HCT116 (cell line): ENCODE measurements around the gene TCP1. TPM values are rescaled to one million over a fixed set of nuclear protein-coding genes. Genes with fewer than 3 reads are reported as not detected.

Source experiments
- ATAC-seq: fragments of 200-7000 bp; cut with Tn5 transposase; 2 replicates; pipeline ENCODE4 v1.9.1; 2020; ENCODE audit warnings: mild to moderate bottlenecking, moderate library complexity
- Bru-seq: library from RNA; stranded (reverse); fragments of 400-500 nt; gene quantifications from one replicate; lab custom pipeline; 2021; lab: Mats Ljungman, UMichigan
- BruChase-seq, 2 experiments: library from RNA; stranded (reverse); fragments of 400-500 nt; gene quantifications; one replicate each; lab custom pipeline; 2021; lab: Mats Ljungman, UMichigan
- BruUV-seq: library from RNA; stranded (reverse); fragments of 400-500 nt; replicated peaks from 2 replicates; lab custom pipeline; 2021; lab: Mats Ljungman, UMichigan
- CTCF ChIA-PET: fragments of 300-600 bp; sonication (Branson Sonifier 250); formaldehyde crosslinking; loops from one replicate; lab custom pipeline; 2021; ENCODE audit warnings: antibody characterized with exemption; lab: Charles Lee
- POLR2A ChIA-PET: fragments of 300-600, 350-600 bp; sonication (Branson Sonifier 250); formaldehyde crosslinking; loops from one replicate; lab custom pipeline; 2021; ENCODE audit warnings: antibody characterized with exemption; lab: Charles Lee
- RAD21 ChIA-PET, 2 experiments: fragments of 300-600 bp; sonication (Branson Sonifier 250); formaldehyde crosslinking; loops; one replicate each; lab custom pipeline; 2023; ENCODE audit warnings: low total read pairs in 2 of 2; ENCODE audit not compliant: uncharacterized antibody in 2 of 2, unreplicated experiment in 2 of 2, low non-redundant PET in 1 of 2; lab: Charles Lee
- DNase-seq: peaks from one replicate; pipeline ENCODE4 v3.0.0-alpha.2; 2010; ENCODE audit warnings: low read depth, low spot score
- H2AFZ ChIP-seq: fragments of 200-600 bp; shearing (Covaris generic), sonication (generic); 2 replicates; pipeline ENCODE4 v1.6.1; 2017; ENCODE audit warnings: low read depth, mixed run types, mixed read lengths, antibody characterized with exemption, low read length; ENCODE audit not compliant: poor library complexity, severe bottlenecking
- H3K27ac ChIP-seq: 2 replicates; pipeline ENCODE4 v1.5.1; 2012; ENCODE audit warnings: low read depth, low read length
- H3K27me3 ChIP-seq: fragments of 200-600 bp; sonication (generic); 2 replicates; pipeline ENCODE4 v1.6.1; 2016; ENCODE audit warnings: mixed run types, low read length, mixed read lengths; ENCODE audit not compliant: insufficient read depth
- H3K36me3 ChIP-seq, 2 experiments: fragments of 200-500 bp in 1 of 2; fragments of 200-600 bp in 1 of 2; sonication (Bioruptor generic) in 1 of 2; sonication (generic) in 1 of 2; 2 replicates each; pipeline versions ENCODE4 v1.5.1 to v1.6.1; 2014 to 2016; ENCODE audit warnings: low read length in 2 of 2, inconsistent platforms in 1 of 2, mixed read lengths in 1 of 2, mixed run types in 1 of 2; ENCODE audit not compliant: insufficient read depth in 2 of 2, control insufficient read depth in 1 of 2
- H3K4me1 ChIP-seq, 2 experiments: fragments of 200-600 bp in 1 of 2; sonication (generic) in 1 of 2; 2 replicates each; pipeline versions ENCODE4 v1.5.1 to v1.6.1; 2012 to 2017; ENCODE audit warnings: low read length in 2 of 2, inconsistent platforms in 1 of 2, mild to moderate bottlenecking in 1 of 2, mixed read lengths in 1 of 2, mixed run types in 1 of 2, moderate library complexity in 1 of 2; ENCODE audit not compliant: insufficient read depth in 2 of 2, control insufficient read depth in 1 of 2
- H3K4me2 ChIP-seq: fragments of 200-600 bp; sonication (generic); 2 replicates; pipeline ENCODE4 v1.6.1; 2017; ENCODE audit warnings: mixed run types, low read length, mixed read lengths
- H3K4me3 ChIP-seq, 2 experiments: fragments of 200-600 bp in 1 of 2; sonication (generic) in 1 of 2; replicated peaks in 1 of 2; 2 replicates each; pipeline ENCODE4 v1.5.1; 2011 to 2016; ENCODE audit warnings: low read length in 2 of 2, control low read depth in 1 of 2, low read depth in 1 of 2, mild to moderate bottlenecking in 1 of 2, mixed read lengths in 1 of 2, mixed run types in 1 of 2
- H3K79me2 ChIP-seq: fragments of 200-600 bp; sonication (generic); 2 replicates; pipeline ENCODE4 v1.6.1; 2017; ENCODE audit warnings: mild to moderate bottlenecking, mixed run types, low read length, moderate library complexity, mixed read lengths; ENCODE audit not compliant: insufficient read depth
- H3K9ac ChIP-seq: fragments of 200-600 bp; sonication (generic); 2 replicates; pipeline ENCODE4 v1.6.1; 2016; ENCODE audit warnings: low read length, mixed read lengths
- H3K9me2 ChIP-seq: fragments of 200-600 bp; sonication (generic), shearing (Covaris generic); 2 replicates; pipeline ENCODE4 v1.6.1; 2017; ENCODE audit warnings: mixed run types, mild to moderate bottlenecking, moderate library complexity; ENCODE audit not compliant: insufficient read depth
- H3K9me3 ChIP-seq, 2 experiments: fragments of 200-500 bp in 1 of 2; fragments of 200-600 bp in 1 of 2; sonication (Bioruptor generic) in 1 of 2; sonication (generic) in 1 of 2; 2 replicates each; pipeline ENCODE4 v1.6.1; 2014 to 2017; ENCODE audit warnings: low read length in 2 of 2, mixed read lengths in 2 of 2, inconsistent platforms in 1 of 2, low read depth in 1 of 2, mild to moderate bottlenecking in 1 of 2, mixed run types in 1 of 2, moderate library complexity in 1 of 2; ENCODE audit not compliant: control insufficient read depth in 1 of 2, insufficient read depth in 1 of 2
- H4K20me1 ChIP-seq: fragments of 200-600 bp; sonication (generic), shearing (Covaris generic); 2 replicates; pipeline ENCODE4 v1.6.1; 2017; ENCODE audit warnings: mixed run types, mild to moderate bottlenecking, moderate library complexity; ENCODE audit not compliant: insufficient read depth
- CBX3 ChIP-seq: IDR thresholded peaks from 2 replicates; pipeline ENCODE4 v1.6.1; 2012; ENCODE audit warnings: low read depth
- CTCF ChIP-seq, 3 experiments: fragments of 200-600 bp in 1 of 3; sonication (generic) in 1 of 3; IDR thresholded peaks in 2 of 3; conservative IDR thresholded peaks in 1 of 3; 2 replicates each; pipeline ENCODE4 v1.5.1; 2012 to 2017; ENCODE audit warnings: low read depth in 2 of 3, low read length in 2 of 3, antibody characterized with exemption in 1 of 3, borderline replicate concordance in 1 of 3, control low read depth in 1 of 3, mild to moderate bottlenecking in 1 of 3, mixed read lengths in 1 of 3, mixed run types in 1 of 3, moderate library complexity in 1 of 3; ENCODE audit not compliant: insufficient read depth in 1 of 3
- ELF1 ChIP-seq: IDR thresholded peaks from 2 replicates; pipeline ENCODE4 v1.6.1; 2012; ENCODE audit warnings: low read depth, borderline replicate concordance
- EZH2phosphoT487 ChIP-seq: fragments of 200-600 bp; IDR thresholded peaks from 2 replicates; pipeline ENCODE4 v1.6.1; 2018; ENCODE audit warnings: antibody characterized with exemption, borderline replicate concordance
- FOSL1 ChIP-seq: IDR thresholded peaks from 2 replicates; pipeline ENCODE4 v1.6.1; 2012; ENCODE audit warnings: low read depth
- POLR2AphosphoS5 ChIP-seq: IDR thresholded peaks from 2 replicates; pipeline ENCODE4 v1.6.1; 2011; ENCODE audit warnings: mild to moderate bottlenecking, low read depth, low read length, moderate library complexity
- RAD21 ChIP-seq: IDR thresholded peaks from 2 replicates; pipeline ENCODE4 v1.6.1; 2012; ENCODE audit warnings: low read depth, mild to moderate bottlenecking
- REST ChIP-seq: IDR thresholded peaks from 2 replicates; pipeline ENCODE4 v1.6.1; 2012; ENCODE audit warnings: low read depth
- SP1 ChIP-seq: IDR thresholded peaks from 2 replicates; pipeline ENCODE4 v1.6.1; 2012; ENCODE audit warnings: low read depth
- YY1 ChIP-seq: IDR thresholded peaks from 2 replicates; pipeline ENCODE4 v1.6.1; 2011; ENCODE audit warnings: low read length, low read depth, moderate library complexity, mild to moderate bottlenecking; ENCODE audit not compliant: insufficient replicate concordance; ENCODE audit errors: extremely low read depth
- ZBTB33 ChIP-seq: IDR thresholded peaks from 2 replicates; pipeline ENCODE4 v1.6.1; 2011; ENCODE audit warnings: mild to moderate bottlenecking, low read length, moderate library complexity; ENCODE audit not compliant: insufficient replicate concordance; ENCODE audit errors: extremely low read depth
- ZFX ChIP-seq: fragments of 450-650 bp; IDR thresholded peaks from 2 replicates; pipeline ENCODE4 v1.6.1; 2017
- ZNF274 ChIP-seq: fragments of 200-500 bp; sonication (Bioruptor generic); IDR thresholded peaks from 2 replicates; pipeline ENCODE4 v1.6.1; 2014; ENCODE audit warnings: mild to moderate bottlenecking, low read depth, low read length, inconsistent platforms
- intact Hi-C: fragments of 100-400 bp; cut with micrococcal nuclease; formaldehyde crosslinking; loops from 2 replicates; pipeline ENCODE4 v1.10.0; 2022
- long read RNA-seq: library from polyadenylated mRNA; unstranded; transcript quantifications from one replicate; pipeline ENCODE4 v2.0.0, GENCODE V29; 2021; ENCODE audit not compliant: unreplicated experiment
- polyA plus RNA-seq: library from polyadenylated mRNA; unstranded; fragments of >200 nt; gene quantifications from 2 replicates; pipeline ENCODE4 v1.2.1, GENCODE V29; 2012; ENCODE audit warnings: missing spikeins
- total RNA-seq: library from RNA; stranded (reverse); gene quantifications from one replicate; pipeline ENCODE4 v1.2.1, GENCODE V29; 2021; ENCODE audit not compliant: unreplicated experiment
- TF ChIP-seq, protein P1 (sequence below): IDR thresholded peaks from 2 replicates; pipeline ENCODE4 v1.6.1; 2012

Gene TCP1
- 447 TPM for total RNA-seq
- 318 and 378 TPM in 2 replicates for polyA plus RNA-seq
- percentile 97 among the genes with signal in this experiment for Bru-seq, nascent RNA
- BruChase-seq, experiment 1, labeled RNA remaining after a 6-hour chase: percentile 99 among the genes with signal in this experiment
- BruChase-seq, experiment 2, labeled RNA remaining after a 2-hour chase: percentile 97 among the genes with signal in this experiment
- long read RNA-seq, transcript TCP1-201 (12 exons, 2,499 nt): major isoform, 775 of 930 reads
- long read RNA-seq, transcript TCP1-202 (11 exons, 1,878 nt): minor isoform, 20 of 930 reads
- long read RNA-seq, partial matches to known transcripts: 109 of 930 reads
- long read RNA-seq, other reads (novel, unspliced or antisense): 25 of 930 reads

GRCh38 chr6:159789377-159790148, at the start of gene TCP1:
Gene TCP1 (minus strand): TSS chr6:159789602. CDS start chr6:159789468, 134 bp downstream.
- Histone ChIP-seq H3K36me3 (peaks cover 34 to 58% of the 10 kb centered on the region in 2 experiments), H3K4me2 (peak within 1 kb of the TSS; percentile 89), H3K4me1 (peaks cover 11 to 20% of the 10 kb centered on the region in 2 experiments; a peak in 3 of 4 replicates), H3K27me3 (no peaks in the 10 kb centered on the region), H4K20me1 (peaks cover 33% of the 10 kb centered on the region; the same call in 1 of the 2 replicates), H3K4me3 (peak within 1 kb of the TSS; percentile 92 to 97), H3K27ac (peak within 1 kb of the TSS; percentile 88), H3K9ac (peak within 1 kb of the TSS; percentile 92), H2AFZ (no peak within 1 kb of the TSS), H3K9me2 (no peaks in the 10 kb centered on the region), H3K79me2 (peaks cover 92% of the 10 kb centered on the region), H3K9me3 (no peaks in the 10 kb centered on the region)
- CTCF ChIA-PET: interaction anchor here (1.2 to 1.6 kb wide), 2 partner anchors 74 to 135 kb away, joined by 3 to 4 read pairs; no protein-coding TSS in a partner anchor
- intact Hi-C loops: loop anchor here (1.0 to 5.0 kb wide), 3 partner anchors 27 to 178 kb away; partner anchors contain the start of genes ACAT2, IGF2R and WTAP
- no TSS peak for BruUV-seq
- RAD21 ChIA-PET: interaction anchor here in 1 of 2 experiments (0.5 kb wide), 1 partner anchor 1484 kb away, joined by 8 read pairs; the partner anchor contains the start of gene AGPAT4
- POLR2A ChIA-PET: interaction anchor here (0.7 to 2.0 kb wide), 18 partner anchors 8 to 195 kb away, joined by 3 to 20 read pairs (median 4); partner anchors contain the start of genes ACAT2 and WTAP
- peak; percentile 99 for DNase-seq
- ATAC-seq: peak; percentile 85
- peak; percentile 71 for TF ChIP-seq ELF1
- TF ChIP-seq EZH2phosphoT487: no peak
- TF ChIP-seq REST: no peak
- no peak for TF ChIP-seq ZNF274
- TF ChIP-seq, protein P1, sequence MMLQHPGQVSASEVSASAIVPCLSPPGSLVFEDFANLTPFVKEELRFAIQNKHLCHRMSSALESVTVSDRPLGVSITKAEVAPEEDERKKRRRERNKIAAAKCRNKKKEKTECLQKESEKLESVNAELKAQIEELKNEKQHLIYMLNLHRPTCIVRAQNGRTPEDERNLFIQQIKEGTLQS: no peak
- TF ChIP-seq CBX3: peak; percentile 29
- no peak for TF ChIP-seq RAD21
- TF ChIP-seq SP1: peak; percentile 87
- TF ChIP-seq POLR2AphosphoS5: peak; percentile 97
- TF ChIP-seq CTCF (IDR thresholded peaks at IDR 0.05 in 2 of 3, conservative IDR thresholded peaks at IDR 0.05 in 1 of 3; ENCODE audit: borderline replicate concordance in 1 of 3, insufficient read depth in 1 of 3, low read depth in 2 of 3, low read length in 2 of 3): no peak
- TF ChIP-seq YY1: peak; percentile 72
- no peak for TF ChIP-seq FOSL1
- TF ChIP-seq ZBTB33: no peak
- peak; percentile 80; the same call in 1 of the 2 replicates for TF ChIP-seq ZFX
